Measurements from ENCODE around the gene SMS.

The SMS gene

GRCh38 chrX:21970326-21970725 lies 29.8 kb downstream of the SMS start:
- Histone ChIP-seq H3K4me3 (ENCODE audit: low read length) (no peak overlapping the region), H3K9me3 (replicated peaks; ENCODE audit: insufficient read depth, low read length) (no peaks in the 10 kb centered on the region), H3K4me1 (ENCODE audit: low read length) (0 out of 2 replicates have a peak, but pooled peaks cover 3% of the 10 kb centered on the region), H3K27ac (ENCODE audit: low read length) (no peak overlapping the region), H3F3A (ENCODE audit: insufficient read depth, low read length) (no peaks in the 10 kb centered on the region), H4K20me1 (ENCODE audit: insufficient read depth, low read length) (no peaks in the 10 kb centered on the region), H3K79me2 (ENCODE audit: low read length) (0 out of 2 replicates have a peak, but pooled peaks cover 6% of the 10 kb centered on the region), H2AFZ (ENCODE audit: low read length) (no peak overlapping the region), H3K36me3 (replicated peaks; ENCODE audit: insufficient read depth, low read length) (no peaks in the 10 kb centered on the region), H3K9me2 (replicated peaks; ENCODE audit: insufficient read depth, low read length) (no peaks in the 10 kb centered on the region), H3K4me2 (ENCODE audit: low read depth, low read length) (no peak overlapping the region), H3K9ac (ENCODE audit: low read length) (no peak overlapping the region), H3K27me3 (replicated peaks; ENCODE audit: insufficient read depth, low read length) (no peaks in the 10 kb centered on the region)
- no peak for DNase-seq
- no peak for TF ChIP-seq EZH2phosphoT487 (IDR thresholded peaks at IDR 0.05; ENCODE audit: low read length)

GRCh38 chrX:21972046-21972445 lies 31.5 kb downstream of the SMS start:
- Histone ChIP-seq H3K79me2 (ENCODE audit: low read length) (no peaks in the 10 kb centered on the region), H3K9me3 (replicated peaks; ENCODE audit: insufficient read depth, low read length) (no peaks in the 10 kb centered on the region), H3K9me2 (replicated peaks; ENCODE audit: insufficient read depth, low read length) (no peaks in the 10 kb centered on the region), H3K36me3 (replicated peaks; ENCODE audit: insufficient read depth, low read length) (no peaks in the 10 kb centered on the region), H3K27ac (ENCODE audit: low read length) (no peak overlapping the region), H2AFZ (ENCODE audit: low read length) (no peak overlapping the region), H3K9ac (ENCODE audit: low read length) (no peak overlapping the region), H3K27me3 (replicated peaks; ENCODE audit: insufficient read depth, low read length) (no peaks in the 10 kb centered on the region), H3F3A (ENCODE audit: insufficient read depth, low read length) (no peaks in the 10 kb centered on the region), H3K4me3 (ENCODE audit: low read length) (no peak overlapping the region), H4K20me1 (ENCODE audit: insufficient read depth, low read length) (no peaks in the 10 kb centered on the region), H3K4me1 (ENCODE audit: low read length) (0 out of 2 replicates have a peak, but pooled peaks cover 3% of the 10 kb centered on the region), H3K4me2 (ENCODE audit: low read depth, low read length) (no peak overlapping the region)
- no peak for DNase-seq
- TF ChIP-seq EZH2phosphoT487 (IDR thresholded peaks at IDR 0.05; ENCODE audit: low read length) (no peak), CTCF (IDR thresholded peaks at IDR 0.05; ENCODE audit: low read length) (no peak), EZH2 (optimal IDR thresholded peaks at IDR 0.05; ENCODE audit: low read depth, low read length) (no peak)

- no peak for DNase-seq
- H4K20me1 ChIP-seq (ENCODE audit: insufficient read depth, low read length), result no peaks in the 10 kb centered on the region
- H3K9me3 ChIP-seq (replicated peaks; ENCODE audit: insufficient read depth, low read length), result no peaks in the 10 kb centered on the region
- no peak overlapping the region for H2AFZ ChIP-seq (ENCODE audit: low read length)
- H3K27me3 ChIP-seq (replicated peaks; ENCODE audit: insufficient read depth, low read length), result no peaks in the 10 kb centered on the region
- H3F3A ChIP-seq (ENCODE audit: insufficient read depth, low read length), result no peaks in the 10 kb centered on the region
- H3K4me2 ChIP-seq (ENCODE audit: low read depth, low read length), result no peak overlapping the region
- H3K79me2 ChIP-seq (ENCODE audit: low read length), result no peaks in the 10 kb centered on the region
- H3K9ac ChIP-seq (ENCODE audit: low read length), result no peak overlapping the region
- H3K4me1 ChIP-seq (ENCODE audit: low read length), result 0 out of 2 replicates have a peak, but pooled peaks cover 3% of the 10 kb centered on the region
- H3K4me3 ChIP-seq (ENCODE audit: low read length), result no peak overlapping the region
- H3K9me2 ChIP-seq (replicated peaks; ENCODE audit: insufficient read depth, low read length), result no peaks in the 10 kb centered on the region
- no peak overlapping the region for H3K27ac ChIP-seq (ENCODE audit: low read length)
- TF ChIP-seq CTCF (IDR thresholded peaks at IDR 0.05; ENCODE audit: low read length) (no peak), EZH2phosphoT487 (IDR thresholded peaks at IDR 0.05; ENCODE audit: low read length) (no peak), EZH2 (optimal IDR thresholded peaks at IDR 0.05; ENCODE audit: low read depth, low read length) (no peak)
- H3K36me3 ChIP-seq (replicated peaks; ENCODE audit: insufficient read depth, low read length), result no peaks in the 10 kb centered on the region
These were observed 32.2 kb downstream of the SMS start for GRCh38 chrX:21972721-21973120.

GRCh38 chrX:21973321-21974010 lies 33.0 kb downstream of the SMS start:
- Histone ChIP-seq H3K27ac (ENCODE audit: low read length) (no peak overlapping the region), H3K9ac (ENCODE audit: low read length) (no peak overlapping the region), H3K9me2 (replicated peaks; ENCODE audit: insufficient read depth, low read length) (no peaks in the 10 kb centered on the region), H3F3A (ENCODE audit: insufficient read depth, low read length) (no peaks in the 10 kb centered on the region), H3K4me1 (ENCODE audit: low read length) (0 out of 2 replicates have a peak, but pooled peaks cover 3% of the 10 kb centered on the region), H3K36me3 (replicated peaks; ENCODE audit: insufficient read depth, low read length) (no peaks in the 10 kb centered on the region), H3K9me3 (replicated peaks; ENCODE audit: insufficient read depth, low read length) (no peaks in the 10 kb centered on the region), H2AFZ (ENCODE audit: low read length) (no peak overlapping the region), H3K79me2 (ENCODE audit: low read length) (no peaks in the 10 kb centered on the region), H4K20me1 (ENCODE audit: insufficient read depth, low read length) (no peaks in the 10 kb centered on the region), H3K4me2 (ENCODE audit: low read depth, low read length) (no peak overlapping the region), H3K27me3 (replicated peaks; ENCODE audit: insufficient read depth, low read length) (no peaks in the 10 kb centered on the region), H3K4me3 (ENCODE audit: low read length) (no peak overlapping the region)
- DNase-seq, result no peak
- no peak for TF ChIP-seq CTCF (IDR thresholded peaks at IDR 0.05; ENCODE audit: low read length)
